Measurements from ENCODE around the gene RABGEF1. TPM values are rescaled to one million over a fixed set of nuclear protein-coding genes. Genes with fewer than 3 reads are reported as not detected.
A peak's percentile ranks its signal among the peaks of the same experiment; 100 is the strongest.
"Not testable (repeated sequence)": the region's sequence is repeated elsewhere in the genome, so short reads cannot be mapped to it uniquely, and the experiment has no call there.

RABGEF1 gene
- total and polyA plus RNA-seq, 12 donors, result 23.6 to 50.2 (median 34.1) TPM

DNA sequence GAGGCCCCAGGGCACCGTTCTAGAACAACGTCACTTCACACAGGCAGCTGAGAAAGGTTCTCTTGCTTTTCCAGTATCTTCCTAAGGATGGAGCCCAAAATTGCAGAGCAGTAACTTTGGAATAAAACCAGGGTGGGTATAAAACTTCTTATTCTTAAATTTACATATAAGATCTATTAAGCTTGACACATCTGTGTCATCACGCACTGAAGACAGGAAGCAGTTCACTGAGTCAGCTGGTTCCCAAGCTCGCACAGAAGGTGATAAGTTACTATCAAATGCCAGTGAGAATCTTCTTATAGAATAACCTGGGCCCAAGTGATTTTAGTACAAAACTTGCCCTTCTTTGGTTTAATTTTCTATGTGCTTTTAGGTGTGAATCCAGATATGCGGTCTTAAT is 70.2 kb downstream of the RABGEF1 start:
- no peak for DNase-seq
- H3K4me3 ChIP-seq, result no peak overlapping the region
- H3K4me1 ChIP-seq (replicated peaks in 1 of 2), result no peaks in the 10 kb centered on the region
- no peak for TF ChIP-seq POLR2A (IDR thresholded peaks at IDR 0.05)
- TF ChIP-seq, protein P1, sequence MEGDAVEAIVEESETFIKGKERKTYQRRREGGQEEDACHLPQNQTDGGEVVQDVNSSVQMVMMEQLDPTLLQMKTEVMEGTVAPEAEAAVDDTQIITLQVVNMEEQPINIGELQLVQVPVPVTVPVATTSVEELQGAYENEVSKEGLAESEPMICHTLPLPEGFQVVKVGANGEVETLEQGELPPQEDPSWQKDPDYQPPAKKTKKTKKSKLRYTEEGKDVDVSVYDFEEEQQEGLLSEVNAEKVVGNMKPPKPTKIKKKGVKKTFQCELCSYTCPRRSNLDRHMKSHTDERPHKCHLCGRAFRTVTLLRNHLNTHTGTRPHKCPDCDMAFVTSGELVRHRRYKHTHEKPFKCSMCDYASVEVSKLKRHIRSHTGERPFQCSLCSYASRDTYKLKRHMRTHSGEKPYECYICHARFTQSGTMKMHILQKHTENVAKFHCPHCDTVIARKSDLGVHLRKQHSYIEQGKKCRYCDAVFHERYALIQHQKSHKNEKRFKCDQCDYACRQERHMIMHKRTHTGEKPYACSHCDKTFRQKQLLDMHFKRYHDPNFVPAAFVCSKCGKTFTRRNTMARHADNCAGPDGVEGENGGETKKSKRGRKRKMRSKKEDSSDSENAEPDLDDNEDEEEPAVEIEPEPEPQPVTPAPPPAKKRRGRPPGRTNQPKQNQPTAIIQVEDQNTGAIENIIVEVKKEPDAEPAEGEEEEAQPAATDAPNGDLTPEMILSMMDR (IDR thresholded peaks at IDR 0.05), result no peak
- intact Hi-C loops (cut with DNase I), result no loop called here
- H3K27ac ChIP-seq, result no peak overlapping the region
- H3K36me3 ChIP-seq (replicated peaks in 1 of 2), result peaks cover 0 to 61% of the 10 kb centered on the region in 2 donors
- 91 to 97% (median 94%) methylated on average over 5 of the region's 5 CpGs for WGBS, 4 donors
- H3K9me3 ChIP-seq (replicated peaks in 1 of 3), result no peaks in the 10 kb centered on the region
- no peaks in the 10 kb centered on the region for H3K27me3 ChIP-seq

DNA sequence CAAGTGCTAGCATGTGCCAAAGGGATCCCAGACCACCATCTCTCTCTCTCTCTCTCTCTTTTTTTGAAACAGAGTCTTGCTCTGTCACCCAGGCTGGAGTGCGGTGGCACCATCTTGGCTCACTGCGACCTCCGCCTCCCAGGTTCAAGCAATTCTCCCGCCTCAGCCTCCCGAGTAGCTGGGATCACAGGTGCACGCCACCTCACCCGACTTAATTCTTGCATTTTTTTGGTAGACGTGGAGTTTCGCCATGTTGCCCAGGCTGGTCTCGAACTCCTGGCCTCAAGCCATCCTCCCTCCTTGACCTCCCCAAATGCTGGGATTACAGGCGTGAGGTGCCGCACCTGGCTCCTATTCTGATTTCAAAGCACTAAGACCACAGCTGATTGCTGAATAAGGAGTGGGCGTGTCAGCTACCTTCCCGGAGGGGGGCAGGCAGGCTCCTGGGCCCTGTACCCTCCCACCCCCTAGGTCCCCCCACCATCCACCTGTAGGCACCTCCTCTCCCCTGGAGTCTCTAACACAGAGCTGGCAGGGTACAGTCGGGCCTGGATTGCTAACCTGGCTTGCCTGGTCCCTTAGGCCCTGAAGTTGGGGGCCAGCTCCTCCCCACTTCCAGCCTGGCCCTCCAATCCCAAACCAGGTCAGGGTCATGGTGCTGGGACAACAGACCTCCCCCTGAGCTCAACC is 74.8 kb downstream of the RABGEF1 start:
- WGBS, 4 donors, result 93 to 95% (median 94%) methylated on average over 9 to 15 of the region's 15 CpGs
- H3K27me3 ChIP-seq; H3K4me3 ChIP-seq; DNase-seq; H3K9me3 ChIP-seq (replicated peaks in 1 of 3); H3K4me1 ChIP-seq (replicated peaks in 1 of 2); H3K27ac ChIP-seq; intact Hi-C loops (cut with DNase I): not testable (repeated sequence)
- H3K36me3 ChIP-seq (replicated peaks in 1 of 2), result peaks cover 0 to 16% of the 10 kb centered on the region in 2 donors

DNA sequence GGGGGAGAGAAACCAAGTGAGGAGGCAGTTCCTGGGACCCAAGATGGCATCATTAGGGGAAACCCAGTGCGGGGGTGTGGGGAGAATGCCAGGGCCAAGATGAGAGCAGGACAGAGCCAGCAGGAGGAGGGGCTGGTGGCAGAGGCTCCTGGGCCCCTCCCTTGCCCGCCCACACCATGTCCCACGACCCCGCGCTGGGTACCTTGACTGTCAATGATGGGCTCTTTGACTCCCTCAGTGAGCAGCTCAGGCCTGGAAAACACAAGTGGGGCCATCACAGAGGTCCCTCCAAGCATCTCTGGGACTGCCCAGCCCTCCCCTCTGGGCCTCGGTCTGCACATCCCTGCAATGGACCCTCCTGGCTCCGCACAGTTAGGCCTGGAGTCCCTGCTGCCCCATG is 75.4 kb downstream of the RABGEF1 start:
- Histone ChIP-seq H3K36me3 (replicated peaks in 1 of 2) (peaks cover 0 to 10% of the 10 kb centered on the region in 2 donors), H3K4me3 (no peak overlapping the region), H3K27ac (no peak overlapping the region), H3K27me3 (no peaks in the 10 kb centered on the region), H3K4me1 (replicated peaks in 1 of 2) (no peaks in the 10 kb centered on the region), H3K9me3 (replicated peaks in 1 of 3) (no peaks in the 10 kb centered on the region)
- TF ChIP-seq, protein P1 (IDR thresholded peaks at IDR 0.05), result no peak
- no peak for TF ChIP-seq POLR2A (IDR thresholded peaks at IDR 0.05)
- WGBS, 4 donors, result 80 to 88% (median 84%) methylated on average over 5 to 7 of the region's 7 CpGs; no CpG with 5 or more reads in 1 of the 4 donors
- intact Hi-C loops (cut with DNase I), result no loop called here
- no peak for DNase-seq

DNA sequence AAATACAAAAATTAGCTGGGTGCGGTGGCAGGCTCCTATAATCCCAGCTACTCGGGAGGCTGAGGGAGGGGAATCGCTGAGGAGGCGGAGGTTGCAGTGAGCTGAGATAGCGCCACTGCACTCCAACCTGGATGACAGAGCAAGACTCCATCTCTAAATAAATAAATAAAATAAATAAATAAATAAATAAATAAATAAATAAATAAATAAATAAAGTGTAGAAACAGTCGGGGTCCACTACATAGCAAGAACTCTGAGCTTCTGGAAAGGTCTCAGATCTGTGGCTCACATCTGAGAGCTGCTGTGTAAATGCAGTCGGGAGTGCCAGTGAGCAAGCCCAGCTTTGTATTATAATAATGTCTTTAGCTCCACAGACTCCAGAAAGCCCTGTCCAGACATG is 76.1 kb downstream of the RABGEF1 start:
- 89 to 94% (median 90%) methylated on average over 7 of the region's 7 CpGs for WGBS, 4 donors
- DNase-seq, result not testable (repeated sequence)

DNA sequence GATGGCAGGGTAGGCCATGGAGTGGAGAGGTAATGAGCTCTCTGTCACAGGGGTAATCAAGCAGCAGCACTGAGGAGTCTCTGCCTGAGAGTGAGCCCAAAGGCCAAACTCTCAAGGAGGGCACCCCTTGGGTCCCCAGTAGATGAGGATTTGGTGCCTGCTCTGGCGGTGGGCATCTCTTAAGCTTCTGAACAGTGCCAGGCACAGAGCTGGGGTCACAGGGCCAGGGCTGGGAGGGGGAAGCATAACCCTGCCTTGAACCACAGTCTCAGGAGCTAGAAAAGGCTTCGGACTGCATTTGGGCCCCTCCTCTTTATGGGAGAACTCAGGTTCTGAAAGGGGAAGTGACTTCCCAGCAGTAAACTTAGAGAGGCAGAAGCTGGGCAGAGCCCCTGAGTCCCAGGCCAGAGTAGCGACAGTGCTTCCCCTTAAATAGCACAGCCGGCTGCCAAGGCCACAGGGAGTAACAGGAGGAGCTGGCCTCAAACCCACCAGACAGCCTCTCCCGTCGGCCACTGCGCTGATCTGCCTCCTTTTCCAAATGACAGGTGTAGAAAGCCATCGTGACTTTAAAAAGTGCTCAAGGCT is 76.8 kb downstream of the RABGEF1 start:
- H3K36me3 ChIP-seq (replicated peaks in 1 of 2); H3K9me3 ChIP-seq (replicated peaks in 1 of 3); H3K27me3 ChIP-seq; H3K4me3 ChIP-seq; intact Hi-C loops (cut with DNase I); DNase-seq; H3K4me1 ChIP-seq (replicated peaks in 1 of 2): not testable (repeated sequence)
- peak overlapping the region in 1 of 5 donors; percentile 18 for H3K27ac ChIP-seq
- 43 to 62% (median 46%) methylated on average over 7 of the region's 8 CpGs; no CpG with 5 or more reads in 1 of the 4 donors for WGBS, 4 donors

More for the DNA sequence above, 76.1 kb downstream of the RABGEF1 start:
- H3K36me3 ChIP-seq (replicated peaks in 1 of 2); H3K27me3 ChIP-seq; H3K27ac ChIP-seq; H3K4me1 ChIP-seq (replicated peaks in 1 of 2); H3K9me3 ChIP-seq (replicated peaks in 1 of 3); intact Hi-C loops (cut with DNase I); H3K4me3 ChIP-seq: not testable (repeated sequence)

DNA sequence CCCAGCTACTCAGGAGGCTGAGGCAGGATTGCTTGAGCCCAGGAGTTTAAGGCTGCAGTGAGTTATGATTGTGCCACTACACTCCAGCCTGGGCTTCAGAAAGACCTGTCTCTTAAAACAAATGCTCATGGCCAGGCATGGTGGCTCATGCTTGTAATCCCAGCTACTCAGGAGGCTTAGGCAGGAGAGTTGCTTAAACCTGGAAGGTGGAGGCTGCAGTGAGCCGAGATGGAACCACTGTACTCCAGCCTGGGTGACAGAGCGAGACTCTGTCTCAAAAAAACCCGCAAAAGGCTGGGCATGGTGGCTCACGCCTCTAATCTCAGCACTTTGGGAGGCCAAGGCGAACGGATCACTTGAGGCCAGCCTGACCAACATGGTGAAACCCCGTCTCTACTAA is 77.4 kb downstream of the RABGEF1 start:
- 83 to 87% (median 84%) methylated on average over 6 to 7 of the region's 7 CpGs for WGBS, 4 donors

More for the DNA sequence above, 77.4 kb downstream of the RABGEF1 start:
- H3K36me3 ChIP-seq (replicated peaks in 1 of 2); H3K27ac ChIP-seq; H3K4me3 ChIP-seq; H3K4me1 ChIP-seq (replicated peaks in 1 of 2); intact Hi-C loops (cut with DNase I); H3K27me3 ChIP-seq; DNase-seq; H3K9me3 ChIP-seq (replicated peaks in 1 of 3): not testable (repeated sequence)
